IPS DF 4.7 (cell line): Measurements from ENCODE around the gene PTPRM.

Experiments
- DNase-seq: peaks from one replicate; pipeline ENCODE4 v3.0.0-alpha.2; 2013; ENCODE audit warnings: low spot score; ENCODE audit errors: extremely low read depth

PTPRM gene

GRCh38 chr18:7626175-7626921 is 59.2 kb downstream of the PTPRM start:
- DNase-seq: no peak

- DNase-seq: no peak
These were observed 59.9 kb downstream of the PTPRM start for GRCh38 chr18:7626922-7627440.

GRCh38 chr18:7629416-7629815 is 62.3 kb downstream of the PTPRM start:
- no peak for DNase-seq

- no peak for DNase-seq
These were observed 63.8 kb downstream of the PTPRM start for GRCh38 chr18:7630731-7631442.

GRCh38 chr18:7632152-7633098 is 65.3 kb downstream of the PTPRM start:
- DNase-seq: no peak

GRCh38 chr18:7633171-7633570 is 66.1 kb downstream of the PTPRM start:
- DNase-seq: no peak

- no peak for DNase-seq
These were observed 68.8 kb downstream of the PTPRM start for GRCh38 chr18:7635948-7636347.

GRCh38 chr18:7637269-7637668 is 70.2 kb downstream of the PTPRM start:
- no peak for DNase-seq

- no peak for DNase-seq
These were observed 71.2 kb downstream of the PTPRM start for GRCh38 chr18:7638321-7638720.

- DNase-seq: no peak
These were observed 74.7 kb downstream of the PTPRM start for GRCh38 chr18:7641813-7642212.

- no peak for DNase-seq
These were observed 75.3 kb downstream of the PTPRM start for GRCh38 chr18:7642331-7642890.

- DNase-seq: no peak
These were observed 78.6 kb downstream of the PTPRM start for GRCh38 chr18:7645756-7646155.

GRCh38 chr18:7646174-7646886 is 79.2 kb downstream of the PTPRM start:
- DNase-seq: no peak

GRCh38 chr18:7647500-7647899 is 80.4 kb downstream of the PTPRM start:
- DNase-seq: no peak

GRCh38 chr18:7657050-7657449 is 89.9 kb downstream of the PTPRM start:
- DNase-seq: no peak

- DNase-seq: no peak
These were observed 90.8 kb downstream of the PTPRM start for GRCh38 chr18:7657937-7658336.

GRCh38 chr18:7658701-7659100 is 91.6 kb downstream of the PTPRM start:
- DNase-seq: no peak

GRCh38 chr18:7661207-7661606 is 94.1 kb downstream of the PTPRM start:
- no peak for DNase-seq

GRCh38 chr18:7662866-7663265 is 95.8 kb downstream of the PTPRM start:
- DNase-seq: no peak
